ENCODE data around the gene LGALS3.

LGALS3 gene

GRCh38 chr14:55131370-55132137 is 2.5 kb downstream of the LGALS3 start:
- DNase-seq (ENCODE audit: low read depth): no peak

GRCh38 chr14:55133416-55133815 is 4.4 kb downstream of the LGALS3 start:
- no peak for DNase-seq (ENCODE audit: low read depth)

- DNase-seq (ENCODE audit: low read depth): no peak
These were observed 7.2 kb downstream of the LGALS3 start for GRCh38 chr14:55136241-55136640.

GRCh38 chr14:55136885-55137786 is 8.1 kb downstream of the LGALS3 start:
- DNase-seq (ENCODE audit: low read depth): no peak

GRCh38 chr14:55138091-55138490 is 9.0 kb downstream of the LGALS3 start:
- no peak for DNase-seq (ENCODE audit: low read depth)

GRCh38 chr14:55139141-55139540 is 10.1 kb downstream of the LGALS3 start:
- DNase-seq (ENCODE audit: low read depth): no peak

- no peak for DNase-seq (ENCODE audit: low read depth)
These were observed 10.9 kb downstream of the LGALS3 start for GRCh38 chr14:55139696-55140509.

GRCh38 chr14:55141825-55142224 is 12.8 kb downstream of the LGALS3 start:
- no peak for DNase-seq (ENCODE audit: low read depth)

GRCh38 chr14:55142466-55142865 is 13.4 kb downstream of the LGALS3 start:
- no peak for DNase-seq (ENCODE audit: low read depth)

GRCh38 chr14:55146425-55146824 is 17.4 kb downstream of the LGALS3 start:
- no peak for DNase-seq (ENCODE audit: low read depth)

GRCh38 chr14:55151601-55152000 is 22.5 kb downstream of the LGALS3 start:
- DNase-seq (ENCODE audit: low read depth): no peak

GRCh38 chr14:55152052-55152753 is 23.2 kb downstream of the LGALS3 start:
- no peak for DNase-seq (ENCODE audit: low read depth)

GRCh38 chr14:55153951-55154350 is 24.9 kb downstream of the LGALS3 start:
- DNase-seq (ENCODE audit: low read depth): no peak

GRCh38 chr14:55157080-55157479 is 28.0 kb downstream of the LGALS3 start:
- no peak for DNase-seq (ENCODE audit: low read depth)

- no peak for DNase-seq (ENCODE audit: low read depth)
These were observed 29.4 kb downstream of the LGALS3 start for GRCh38 chr14:55158412-55158811.

- no peak for DNase-seq (ENCODE audit: low read depth)
These were observed 31.9 kb downstream of the LGALS3 start for GRCh38 chr14:55160989-55161388.

GRCh38 chr14:55170526-55170925 is 41.5 kb downstream of the LGALS3 start:
- DNase-seq (ENCODE audit: low read depth): no peak

- no peak for DNase-seq (ENCODE audit: low read depth)
These were observed 51.0 kb downstream of the LGALS3 start for GRCh38 chr14:55180006-55180405.

GRCh38 chr14:55180434-55180833 is 51.4 kb downstream of the LGALS3 start:
- DNase-seq (ENCODE audit: low read depth): no peak

- DNase-seq (ENCODE audit: low read depth): no peak
These were observed 59.7 kb downstream of the LGALS3 start for GRCh38 chr14:55188686-55189295.

GRCh38 chr14:55190906-55191202 is 61.8 kb downstream of the LGALS3 start:
- DNase-seq (ENCODE audit: low read depth): no peak

All from stimulated activated CD8-positive, alpha-beta memory T cell treated with anti-CD3 and anti-CD28 coated beads, Interleukin-15, amount 100 ng/mL, for 24 hours (primary cell).